ENCODE results near the gene JMJD1C.

The JMJD1C gene

DNA sequence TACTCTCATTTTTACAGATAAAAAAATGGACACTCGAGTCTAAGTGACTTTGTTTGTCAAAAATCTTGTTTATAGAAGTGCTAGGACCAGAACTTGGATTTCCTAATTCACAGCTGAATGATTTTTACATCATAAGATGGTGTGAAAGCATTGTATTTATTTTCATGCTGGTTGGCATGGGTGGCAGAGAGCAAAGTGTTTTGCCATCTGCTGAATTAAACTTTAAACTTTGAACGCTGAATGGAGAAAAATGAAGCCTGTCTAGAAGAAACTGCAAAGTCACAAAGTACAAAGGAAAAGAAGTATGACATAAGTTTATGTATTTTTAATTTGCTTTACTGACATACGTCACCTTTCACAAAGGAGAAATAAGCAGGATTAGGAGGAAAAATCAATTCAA lies 190.7 kb downstream of the JMJD1C start:
- no peak for DNase-seq (ENCODE audit: low read depth, low spot score)

GRCh38 chr10:63273577-63273976 lies 192.2 kb downstream of the JMJD1C start:
- H3K4me3 ChIP-seq (ENCODE audit: low read length), result no peak overlapping the region
- peak; percentile 14 for DNase-seq (ENCODE audit: low read depth, low spot score)

More for the DNA sequence above, 190.7 kb downstream of the JMJD1C start:
- no peak overlapping the region for H3K4me3 ChIP-seq (ENCODE audit: low read length)

DNA sequence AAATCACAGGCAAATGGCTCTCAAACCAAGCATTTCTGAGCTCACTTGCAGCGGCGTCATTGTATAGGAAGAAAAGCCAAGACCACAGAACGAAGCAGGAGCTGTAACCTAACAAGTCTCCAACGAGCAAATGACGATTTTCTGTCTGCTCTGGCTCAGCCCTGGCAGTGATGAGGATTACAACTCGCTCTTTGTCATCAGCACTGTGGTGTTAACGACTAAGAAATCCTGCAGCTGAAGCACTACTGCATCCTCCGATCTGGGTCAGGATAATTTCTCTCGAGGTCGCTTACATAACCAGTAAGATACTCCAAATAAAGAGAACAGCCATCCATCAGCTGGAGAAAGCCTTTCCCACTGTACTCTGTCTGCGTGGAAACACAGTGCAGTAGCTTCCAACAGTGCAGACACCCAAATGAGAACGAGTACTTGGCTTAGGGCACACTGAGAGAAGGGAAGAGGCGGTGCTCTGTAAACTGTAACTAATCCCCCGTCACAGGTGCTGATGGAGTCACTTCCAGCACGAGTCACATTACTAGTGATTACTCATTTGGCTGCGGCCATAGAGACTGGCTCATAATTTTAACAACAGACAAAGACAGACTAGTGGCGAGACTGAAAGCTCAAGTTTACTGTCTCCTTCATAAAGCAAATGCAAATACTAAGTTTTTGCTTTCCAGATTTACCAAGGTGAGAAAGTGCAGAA lies 196.8 kb downstream of the JMJD1C start:
- peak; percentile 95 for DNase-seq (ENCODE audit: low read depth, low spot score)
- peak overlapping the region; percentile 66 for H3K4me3 ChIP-seq (ENCODE audit: low read length)

DNA sequence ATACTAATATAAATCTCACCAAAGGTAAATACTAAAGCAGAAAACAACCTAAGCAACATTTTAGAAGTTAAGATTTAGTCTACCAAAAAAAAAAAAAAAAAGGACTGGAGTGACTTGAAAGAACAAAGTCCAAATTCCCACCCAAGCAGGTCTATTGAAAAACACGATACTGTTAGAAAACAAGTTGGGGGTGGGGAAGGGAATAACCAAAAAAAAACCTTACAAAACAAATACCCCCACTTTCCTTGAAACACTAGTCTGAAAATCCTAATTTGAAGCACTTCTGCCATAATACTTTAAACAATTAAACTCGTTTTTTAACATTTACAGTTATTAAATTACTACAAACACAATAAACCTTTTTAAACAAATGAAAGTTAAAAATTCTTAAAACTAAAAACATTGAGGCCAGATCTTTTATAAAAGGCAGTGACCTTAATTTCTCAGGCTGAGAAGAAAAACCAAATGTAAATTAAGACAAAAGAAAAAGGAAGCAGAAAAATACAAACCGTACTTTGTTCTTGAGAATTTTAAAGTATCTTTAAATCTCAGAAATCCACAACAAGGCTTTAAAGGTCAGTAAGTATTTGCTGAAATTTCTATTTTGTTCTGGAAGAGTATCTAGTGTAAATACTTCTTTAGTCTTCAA lies 197.5 kb downstream of the JMJD1C start:
- DNase-seq (ENCODE audit: low read depth, low spot score), result peak; percentile 24

DNA sequence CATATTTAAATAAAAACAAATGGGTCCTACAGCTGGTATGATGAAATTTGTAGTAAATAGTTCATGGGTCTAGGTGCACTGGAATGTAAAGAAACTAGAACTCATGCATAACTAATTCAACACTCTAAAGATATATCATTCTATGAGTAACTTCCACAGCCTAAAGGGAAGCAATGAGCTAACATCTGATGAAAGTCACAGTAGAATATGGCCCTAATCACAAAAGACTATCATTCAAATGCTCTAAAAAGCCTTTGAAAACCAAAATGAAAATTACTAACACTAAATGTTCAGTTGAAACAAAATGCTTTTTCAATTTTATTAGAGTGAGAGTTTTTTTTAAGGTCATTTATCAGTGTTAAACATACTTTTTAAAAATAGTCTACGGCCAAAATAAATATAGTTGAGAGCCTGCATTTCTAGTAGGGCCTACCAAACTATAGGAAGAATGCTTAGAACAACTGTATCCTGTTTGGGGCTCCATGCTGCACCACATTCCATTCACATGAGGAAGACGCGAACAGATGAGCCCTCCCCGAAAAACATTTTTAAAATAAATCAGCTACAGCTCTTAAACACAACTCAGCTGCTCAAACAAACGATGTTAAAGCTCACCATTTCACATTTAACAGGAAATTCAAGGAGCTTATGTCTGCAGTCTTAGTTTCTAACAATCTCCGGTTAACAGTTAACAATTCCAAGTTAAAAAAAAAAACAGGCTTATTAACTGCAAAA lies 198.2 kb downstream of the JMJD1C start:
- peak; percentile 39 for DNase-seq (ENCODE audit: low read depth, low spot score)
- peak overlapping the region; percentile 66 for H3K4me3 ChIP-seq (ENCODE audit: low read length)

More for the DNA sequence above, 197.5 kb downstream of the JMJD1C start:
- peak overlapping the region; percentile 66 for H3K4me3 ChIP-seq (ENCODE audit: low read length)

DNA sequence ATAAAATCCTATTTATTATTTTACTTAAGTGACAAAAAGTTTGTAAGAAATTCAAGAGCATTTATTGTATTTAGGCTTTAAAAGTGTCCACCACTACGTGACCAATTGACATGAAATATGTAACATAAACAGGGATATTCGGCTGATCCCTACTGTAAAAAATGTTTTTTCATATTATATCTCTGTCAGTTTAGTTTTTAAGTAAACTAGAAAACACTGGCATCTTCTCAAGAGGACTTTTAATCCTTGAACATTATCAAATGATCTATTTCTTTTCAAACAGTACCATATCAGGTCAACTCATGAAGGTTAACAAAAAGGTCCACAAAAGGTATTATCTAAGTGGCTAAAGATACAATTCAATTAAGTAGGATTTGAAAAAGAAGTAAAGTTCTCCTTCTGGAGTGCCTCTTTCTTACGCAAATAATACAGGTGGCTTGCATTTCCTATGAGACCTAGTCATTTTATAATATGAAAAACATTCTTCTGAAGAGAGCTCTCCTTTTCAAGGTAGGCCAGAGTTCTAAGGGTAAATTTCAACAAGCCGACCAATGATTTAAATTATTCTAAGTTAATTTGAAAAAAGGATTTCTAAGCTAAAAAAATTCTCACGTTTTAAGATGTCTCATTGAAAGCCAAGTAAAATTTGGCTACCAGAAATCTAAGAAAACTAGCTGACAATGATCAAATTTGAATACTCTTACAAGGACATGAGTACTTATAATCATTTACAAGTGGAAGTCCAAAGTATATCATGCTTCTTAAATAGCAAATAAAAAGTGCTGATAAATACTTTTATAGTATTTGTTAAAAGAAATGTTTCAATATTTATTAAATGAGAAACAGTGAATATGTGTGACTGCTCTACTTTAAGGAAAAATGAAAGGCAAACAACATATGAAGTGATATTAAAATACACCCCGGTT lies 199.1 kb downstream of the JMJD1C start:
- DNase-seq (ENCODE audit: low read depth, low spot score), result no peak
- peak overlapping the region; percentile 66 for H3K4me3 ChIP-seq (ENCODE audit: low read length)

DNA sequence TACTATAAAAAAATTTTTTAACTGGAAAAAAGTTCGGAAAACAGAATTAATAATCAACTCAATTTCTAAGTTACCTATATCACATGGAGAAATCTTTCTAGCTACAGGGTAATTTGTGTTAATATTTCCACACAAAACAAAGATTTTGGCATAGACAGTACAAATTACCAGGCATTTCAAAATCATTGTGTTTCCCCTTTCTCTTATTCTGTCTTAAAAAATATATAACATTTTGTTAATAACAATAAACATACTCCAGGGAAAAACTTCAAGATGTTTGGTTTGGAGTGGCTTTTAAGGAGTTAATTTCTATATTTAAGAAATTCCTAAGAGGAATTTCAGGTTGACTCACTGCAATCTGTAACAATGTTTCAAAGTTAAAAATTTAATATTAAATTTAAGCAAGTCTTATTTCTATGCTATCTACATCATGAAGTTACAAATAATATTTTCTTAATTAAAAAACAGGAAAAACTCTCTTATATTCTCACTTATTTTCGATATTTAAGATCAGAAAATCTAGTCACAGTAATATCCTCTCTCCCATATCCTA lies 200.0 kb downstream of the JMJD1C start:
- no peak for DNase-seq (ENCODE audit: low read depth, low spot score)
- H3K4me3 ChIP-seq (ENCODE audit: low read length), result peak overlapping the region; percentile 55

GRCh38 chr10:63265222-63265617 lies 200.6 kb downstream of the JMJD1C start:
- DNase-seq (ENCODE audit: low read depth, low spot score), result peak; percentile 63
- peak overlapping the region; percentile 55 for H3K4me3 ChIP-seq (ENCODE audit: low read length)

DNA sequence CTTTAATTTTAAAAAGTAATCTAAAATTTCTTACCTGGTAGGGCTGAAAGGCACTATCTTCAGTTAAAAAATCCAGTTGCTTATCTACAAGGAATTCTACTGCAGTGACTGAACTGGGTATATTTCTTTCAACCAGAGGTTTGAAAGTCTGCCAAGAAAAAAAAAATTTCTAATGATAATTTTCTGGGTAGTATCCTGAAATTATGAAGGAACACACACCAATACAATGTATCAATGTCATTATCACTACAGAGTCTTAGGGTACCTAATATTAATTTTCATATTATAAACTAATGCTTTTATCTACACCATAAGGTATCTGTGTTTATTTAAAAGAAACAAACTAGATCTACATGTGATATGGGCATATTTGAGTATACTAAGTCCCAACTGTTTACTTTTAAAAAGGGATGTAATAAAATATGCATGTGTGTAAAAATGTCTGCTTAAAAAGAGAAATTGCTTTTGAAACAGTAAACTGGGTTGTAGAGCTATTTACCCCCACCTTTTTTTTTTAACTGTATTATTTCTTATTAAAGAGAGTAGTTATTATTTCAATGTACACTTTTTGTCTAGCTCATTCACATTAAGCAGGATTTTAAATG lies 201.1 kb downstream of the JMJD1C start:
- no peak for DNase-seq (ENCODE audit: low read depth, low spot score)
- H3K4me3 ChIP-seq (ENCODE audit: low read length), result peak overlapping the region; percentile 55

DNA sequence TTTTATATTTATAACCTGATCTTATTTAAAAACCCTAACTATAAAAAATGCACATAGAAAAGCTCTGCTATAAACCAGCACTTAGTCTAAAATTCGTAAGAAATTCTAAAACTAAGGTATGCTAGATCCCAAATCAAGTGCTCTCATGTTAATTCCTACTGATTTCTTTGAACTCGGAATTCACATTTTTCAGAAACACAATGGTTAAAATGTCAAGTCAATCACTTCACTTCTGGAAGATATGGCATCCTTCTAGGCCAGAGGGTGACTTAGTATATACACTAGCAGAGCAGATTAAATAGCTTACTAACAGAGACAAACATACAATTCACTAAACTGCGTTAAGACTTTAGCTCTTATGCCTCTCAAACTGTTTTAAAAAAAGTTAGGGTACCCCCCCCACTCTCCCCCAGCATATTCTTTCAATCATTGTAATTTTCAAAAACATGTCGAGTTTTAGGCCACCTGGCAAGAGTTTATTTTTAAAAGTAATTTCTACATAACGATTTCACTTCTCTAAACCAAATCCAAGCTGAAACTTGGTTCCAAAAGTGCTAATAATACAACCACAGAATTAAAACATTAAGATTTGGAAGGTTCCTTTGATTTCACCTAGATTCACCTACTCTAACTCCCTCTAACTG lies 203.2 kb downstream of the JMJD1C start:
- no peak overlapping the region for H3K4me3 ChIP-seq (ENCODE audit: low read length)
- no peak for DNase-seq (ENCODE audit: low read depth, low spot score)

GRCh38 chr10:63261496-63261895 lies 204.3 kb downstream of the JMJD1C start:
- no peak overlapping the region for H3K4me3 ChIP-seq (ENCODE audit: low read length)
- no peak for DNase-seq (ENCODE audit: low read depth, low spot score)

DNA sequence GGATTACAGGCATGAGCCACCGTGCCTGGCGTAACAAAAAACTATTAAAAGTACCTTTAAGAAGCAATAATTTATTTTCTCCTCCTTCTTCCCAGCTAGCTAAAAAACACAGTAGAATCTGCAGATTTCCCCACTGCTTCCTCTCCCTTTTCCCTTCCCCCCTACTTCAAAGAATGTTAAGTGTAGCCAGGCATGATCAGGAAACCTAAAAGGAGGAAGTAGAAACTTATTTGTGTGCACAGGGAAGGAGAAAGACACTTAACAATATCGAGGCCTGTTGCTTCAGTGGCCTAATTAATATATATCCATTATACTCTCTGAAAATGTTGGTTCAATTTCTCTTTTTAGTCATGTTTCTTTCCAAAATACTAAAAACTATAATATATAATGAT lies 204.9 kb downstream of the JMJD1C start:
- no peak for DNase-seq (ENCODE audit: low read depth, low spot score)
- H3K4me3 ChIP-seq (ENCODE audit: low read length), result no peak overlapping the region

- no peak for DNase-seq (ENCODE audit: low read depth, low spot score)
- no peak overlapping the region for H3K4me3 ChIP-seq (ENCODE audit: low read length)
Observed at GRCh38 chr10:63260103-63260859, 205.5 kb downstream of the JMJD1C start.

- no peak overlapping the region for H3K4me3 ChIP-seq (ENCODE audit: low read length)
Observed at GRCh38 chr10:63258920-63259678, 206.7 kb downstream of the JMJD1C start.

DNA sequence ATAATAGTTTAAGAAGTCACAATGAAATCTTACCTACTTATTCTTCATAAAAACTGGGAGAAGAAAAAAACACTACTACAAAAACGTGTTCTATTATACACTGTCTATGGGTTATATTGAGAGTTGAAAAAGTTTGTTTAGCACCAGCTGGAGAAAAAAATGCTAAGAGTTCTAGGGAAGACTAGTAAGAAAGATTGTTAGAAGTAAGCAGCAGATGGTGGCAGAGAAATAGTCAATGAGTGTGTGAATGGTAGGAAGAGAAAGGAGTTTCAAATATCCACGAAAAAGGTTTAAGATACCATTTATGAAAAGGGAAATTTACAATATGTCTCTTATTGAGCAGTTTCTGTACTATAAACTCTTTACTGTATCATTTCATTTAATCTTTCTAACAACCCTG lies 208.0 kb downstream of the JMJD1C start:
- H3K4me3 ChIP-seq (ENCODE audit: low read length), result no peak overlapping the region

More at GRCh38 chr10:63258920-63259678, 206.7 kb downstream of the JMJD1C start:
- no peak for DNase-seq (ENCODE audit: low read depth, low spot score)

GRCh38 chr10:63256009-63256773 lies 209.6 kb downstream of the JMJD1C start:
- H3K4me3 ChIP-seq (ENCODE audit: low read length), result no peak overlapping the region
- no peak for DNase-seq (ENCODE audit: low read depth, low spot score)

More for the DNA sequence above, 208.0 kb downstream of the JMJD1C start:
- no peak for DNase-seq (ENCODE audit: low read depth, low spot score)
